Neural progenitor cell (in vitro differentiated cells): Measurements from ENCODE around the gene PDCD11. TPM values are rescaled to one million over a fixed set of nuclear protein-coding genes. Genes with fewer than 3 reads are reported as not detected.

ENCODE experiments used
- DNase-seq: peaks from one replicate; pipeline ENCODE4 v3.0.0-alpha.2; 2016; ENCODE audit warnings: low spot score
- H2AFZ ChIP-seq: fragments of 200-600 bp; sonication (generic); replicated peaks from 2 replicates; pipeline ENCODE4 v1.6.1; 2016; ENCODE audit warnings: antibody characterized with exemption
- H3F3A ChIP-seq: fragments of 200-600 bp; sonication (generic); 2 replicates; pipeline ENCODE4 v1.6.1; 2016; ENCODE audit warnings: antibody characterized with exemption, low read depth
- H3K27ac ChIP-seq: fragments of 200-600 bp; sonication (generic); 2 replicates; pipeline ENCODE4 v1.5.1; 2016; ENCODE audit warnings: mild to moderate bottlenecking
- H3K27me3 ChIP-seq: fragments of 200-600 bp; sonication (generic); 2 replicates; pipeline ENCODE4 v1.6.1; 2016; ENCODE audit warnings: mild to moderate bottlenecking, moderate library complexity
- H3K36me3 ChIP-seq: fragments of 200-600 bp; sonication (generic); 2 replicates; pipeline ENCODE4 v1.5.1; 2016
- H3K4me1 ChIP-seq: fragments of 200-600 bp; sonication (generic); 2 replicates; pipeline ENCODE4 v1.6.1; 2016; ENCODE audit warnings: mixed run types
- H3K4me2 ChIP-seq: fragments of 200-600 bp; sonication (generic); 2 replicates; pipeline ENCODE4 v1.6.1; 2016
- H3K4me3 ChIP-seq: fragments of 200-600 bp; sonication (generic); 2 replicates; pipeline ENCODE4 v1.5.1; 2016
- H3K79me2 ChIP-seq: fragments of 200-600 bp; sonication (generic); 2 replicates; pipeline ENCODE4 v1.6.1; 2016; ENCODE audit warnings: low read depth
- H3K9ac ChIP-seq: fragments of 200-600 bp; sonication (generic); 2 replicates; pipeline ENCODE4 v1.6.1; 2016
- H3K9me3 ChIP-seq: fragments of 200-600 bp; sonication (generic); 2 replicates; pipeline ENCODE4 v1.5.1; 2016; ENCODE audit warnings: low read depth
- H4K20me1 ChIP-seq: fragments of 200-600 bp; sonication (generic); 2 replicates; pipeline ENCODE4 v1.6.1; 2016; ENCODE audit warnings: low read depth
- H3K27ac Mint-ChIP-seq: 3 replicates; pipeline ENCODE4 v1.8.0; 2021; ENCODE audit warnings: mixed read lengths
- H3K27me3 Mint-ChIP-seq: 2 replicates; pipeline ENCODE4 v1.8.0; 2022; ENCODE audit warnings: low read depth, mild to moderate bottlenecking, inconsistent platforms, moderate library complexity, mixed read lengths; ENCODE audit not compliant: insufficient read depth
- H3K36me3 Mint-ChIP-seq: 3 replicates; pipeline ENCODE4 v1.8.0; 2021; ENCODE audit warnings: mixed read lengths
- H3K4me1 Mint-ChIP-seq: 3 replicates; pipeline ENCODE4 v1.8.0; 2021; ENCODE audit warnings: mixed read lengths
- H3K4me3 Mint-ChIP-seq: 3 replicates; pipeline ENCODE4 v1.8.0; 2021; ENCODE audit warnings: mild to moderate bottlenecking, moderate library complexity, mixed read lengths
- H3K9me3 Mint-ChIP-seq: 3 replicates; pipeline ENCODE4 v1.8.0; 2020; ENCODE audit warnings: mixed read lengths
- EZH2 ChIP-seq: fragments of 200-600 bp; sonication (generic); IDR thresholded peaks from 2 replicates; pipeline ENCODE4 v1.6.1; 2017; ENCODE audit warnings: antibody characterized with exemption, mild to moderate bottlenecking, moderate library complexity
- EZH2phosphoT487 ChIP-seq: fragments of 200-600 bp; sonication (generic); IDR thresholded peaks from 2 replicates; pipeline ENCODE4 v1.6.1; 2017; ENCODE audit warnings: antibody characterized with exemption
- total RNA-seq: library from RNA; depleted of rRNA; stranded (reverse); fragments of >200 nt; gene quantifications from 2 replicates; pipeline ENCODE4 v1.2.3, GENCODE V29; 2015; ENCODE audit warnings: low replicate concordance
- TF ChIP-seq, protein P1 (sequence below): fragments of 200-600 bp; sonication (generic); IDR thresholded peaks from 2 replicates; pipeline ENCODE4 v1.5.1; 2017; ENCODE audit warnings: antibody characterized with exemption, mild to moderate bottlenecking

PDCD11 gene
- total RNA-seq, 1 donor from 2014 or later, result 42.8 TPM

DNA sequence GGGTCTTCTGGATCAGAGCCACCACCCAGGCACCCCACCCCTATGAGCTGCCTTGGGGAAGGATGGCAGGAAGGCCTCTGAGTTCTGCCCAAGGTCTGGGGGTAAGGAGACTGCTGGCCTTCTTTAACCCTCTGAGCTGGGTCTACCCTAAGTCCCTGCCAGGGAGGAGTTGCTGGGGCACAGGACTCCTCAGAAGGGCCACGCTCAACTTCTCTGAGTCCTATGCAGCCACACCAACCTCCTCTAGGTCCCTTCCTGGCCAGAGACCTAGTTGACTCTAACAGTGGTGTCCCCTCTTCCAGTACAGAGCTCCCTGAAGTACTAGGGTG lies 94.5 kb downstream of the PDCD11 start:
- Histone ChIP-seq H3K4me3 (no peak overlapping the region), H3K27ac (no peak overlapping the region), H3K79me2 (no peaks in the 10 kb centered on the region), H3K9me3 (no peaks in the 10 kb centered on the region), H3K4me1 (peaks cover 6% of the 10 kb centered on the region), H3K36me3 (no peaks in the 10 kb centered on the region), H4K20me1 (no peaks in the 10 kb centered on the region), H2AFZ (no peak overlapping the region), H3K9ac (no peak overlapping the region), H3F3A (peaks cover 15% of the 10 kb centered on the region), H3K27me3 (peaks cover 46% of the 10 kb centered on the region), H3K4me2 (no peak overlapping the region)
- Mint-ChIP-seq H3K36me3 (no peaks in the 10 kb centered on the region), H3K4me3 (no peak overlapping the region), H3K27me3 (peaks cover 21% of the 10 kb centered on the region), H3K9me3 (no peaks in the 10 kb centered on the region), H3K27ac (no peak overlapping the region), H3K4me1 (peaks cover 23% of the 10 kb centered on the region)
- TF ChIP-seq, protein P1, sequence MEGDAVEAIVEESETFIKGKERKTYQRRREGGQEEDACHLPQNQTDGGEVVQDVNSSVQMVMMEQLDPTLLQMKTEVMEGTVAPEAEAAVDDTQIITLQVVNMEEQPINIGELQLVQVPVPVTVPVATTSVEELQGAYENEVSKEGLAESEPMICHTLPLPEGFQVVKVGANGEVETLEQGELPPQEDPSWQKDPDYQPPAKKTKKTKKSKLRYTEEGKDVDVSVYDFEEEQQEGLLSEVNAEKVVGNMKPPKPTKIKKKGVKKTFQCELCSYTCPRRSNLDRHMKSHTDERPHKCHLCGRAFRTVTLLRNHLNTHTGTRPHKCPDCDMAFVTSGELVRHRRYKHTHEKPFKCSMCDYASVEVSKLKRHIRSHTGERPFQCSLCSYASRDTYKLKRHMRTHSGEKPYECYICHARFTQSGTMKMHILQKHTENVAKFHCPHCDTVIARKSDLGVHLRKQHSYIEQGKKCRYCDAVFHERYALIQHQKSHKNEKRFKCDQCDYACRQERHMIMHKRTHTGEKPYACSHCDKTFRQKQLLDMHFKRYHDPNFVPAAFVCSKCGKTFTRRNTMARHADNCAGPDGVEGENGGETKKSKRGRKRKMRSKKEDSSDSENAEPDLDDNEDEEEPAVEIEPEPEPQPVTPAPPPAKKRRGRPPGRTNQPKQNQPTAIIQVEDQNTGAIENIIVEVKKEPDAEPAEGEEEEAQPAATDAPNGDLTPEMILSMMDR, result no peak
- TF ChIP-seq EZH2 (no peak), EZH2phosphoT487 (no peak)
- DNase-seq, result no peak

DNA sequence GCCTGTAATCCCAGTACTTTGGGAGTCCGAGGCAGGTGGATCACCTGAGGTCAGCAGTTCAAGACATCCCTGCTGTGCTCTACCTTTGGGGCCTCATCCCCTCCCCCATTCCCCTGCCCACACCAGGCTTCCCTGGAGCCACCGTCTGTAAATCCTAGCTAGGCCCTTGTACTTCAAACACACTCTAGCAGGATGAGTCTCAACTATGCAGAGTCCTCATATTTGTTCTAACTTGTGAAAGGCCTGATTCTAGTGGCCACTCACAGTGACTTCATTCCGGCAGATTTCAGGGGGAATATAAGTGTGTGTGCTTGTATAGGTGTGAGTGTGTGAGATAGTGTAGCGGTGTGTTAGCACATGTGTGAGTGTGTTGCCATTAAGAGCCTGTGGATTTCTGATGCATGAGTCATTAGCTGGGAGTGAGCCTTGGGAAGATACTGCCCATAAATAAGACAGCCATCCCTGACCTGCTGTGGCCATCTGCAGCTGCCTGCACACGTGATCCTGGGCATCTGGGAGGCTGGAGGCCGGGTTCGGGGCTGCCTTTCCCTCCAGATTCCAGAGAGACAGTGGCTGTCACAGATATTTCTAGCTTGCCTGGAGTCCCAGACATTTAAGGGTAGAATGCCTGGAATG lies 95.4 kb downstream of the PDCD11 start:
- TF ChIP-seq EZH2, result no peak
- TF ChIP-seq, protein P1, result no peak
- H3F3A ChIP-seq, result peaks cover 15% of the 10 kb centered on the region
- Mint-ChIP-seq H3K9me3 (no peaks in the 10 kb centered on the region), H3K27me3 (peaks cover 24% of the 10 kb centered on the region), H3K27ac (peak overlapping the region; percentile 16), H3K4me1 (peaks cover 23% of the 10 kb centered on the region), H3K4me3 (peak overlapping the region; percentile 86), H3K36me3 (no peaks in the 10 kb centered on the region)
- no peak overlapping the region for H3K9ac ChIP-seq
- no peak overlapping the region for H3K27ac ChIP-seq
- no peak overlapping the region for H3K4me3 ChIP-seq
- H3K4me1 ChIP-seq, result peaks cover 6% of the 10 kb centered on the region
- DNase-seq, result peak; percentile 23
- H3K27me3 ChIP-seq, result peaks cover 55% of the 10 kb centered on the region
- H3K4me2 ChIP-seq, result no peak overlapping the region
- H3K79me2 ChIP-seq, result no peaks in the 10 kb centered on the region
- no peaks in the 10 kb centered on the region for H3K9me3 ChIP-seq
- no peak overlapping the region for H2AFZ ChIP-seq
- H3K36me3 ChIP-seq, result no peaks in the 10 kb centered on the region
- no peaks in the 10 kb centered on the region for H4K20me1 ChIP-seq

DNA sequence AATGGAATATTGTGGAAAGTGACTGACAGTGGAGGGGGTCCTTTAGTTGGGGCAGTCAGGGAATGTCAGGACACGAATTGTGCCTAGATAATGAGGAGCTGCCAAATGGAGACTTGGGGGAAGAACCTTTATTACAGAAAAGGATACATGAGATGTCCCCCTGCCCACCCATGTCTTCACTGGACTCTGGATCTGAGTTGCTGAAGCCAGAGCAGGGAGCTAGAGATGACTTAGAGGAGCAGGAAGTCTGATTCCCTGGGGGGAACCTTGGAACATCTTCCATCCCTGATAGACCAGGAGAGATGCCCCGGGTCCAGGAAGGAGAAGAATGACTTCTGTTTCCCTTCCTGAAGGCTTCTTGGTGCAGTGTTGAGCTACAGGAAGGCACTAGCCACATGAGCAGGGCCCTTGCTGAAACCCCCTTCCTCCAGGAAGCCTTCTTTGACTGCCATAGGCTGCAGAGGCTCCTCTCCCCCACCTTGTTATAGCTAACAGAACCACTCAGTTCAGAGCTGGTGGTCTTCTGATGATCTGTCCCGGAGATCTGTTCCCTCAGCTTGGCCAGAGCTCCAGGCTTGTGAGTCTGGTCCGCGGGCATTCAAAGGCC lies 96.3 kb downstream of the PDCD11 start:
- no peak overlapping the region for H2AFZ ChIP-seq
- TF ChIP-seq, protein P1, result no peak
- TF ChIP-seq EZH2phosphoT487 (no peak), EZH2 (no peak)
- Mint-ChIP-seq H3K9me3 (no peaks in the 10 kb centered on the region), H3K27ac (no peak overlapping the region), H3K27me3 (peaks cover 27% of the 10 kb centered on the region), H3K36me3 (no peaks in the 10 kb centered on the region), H3K4me3 (peak overlapping the region; percentile 86), H3K4me1 (peaks cover 23% of the 10 kb centered on the region)
- H3K9me3 ChIP-seq, result no peaks in the 10 kb centered on the region
- H3K4me3 ChIP-seq, result peak overlapping the region; percentile 94
- H3K79me2 ChIP-seq, result no peaks in the 10 kb centered on the region
- H3K27me3 ChIP-seq, result peaks cover 64% of the 10 kb centered on the region
- peaks cover 15% of the 10 kb centered on the region for H3F3A ChIP-seq
- no peak for DNase-seq
- no peak overlapping the region for H3K27ac ChIP-seq
- H3K36me3 ChIP-seq, result no peaks in the 10 kb centered on the region
- H3K9ac ChIP-seq, result no peak overlapping the region
- no peaks in the 10 kb centered on the region for H4K20me1 ChIP-seq
- H3K4me2 ChIP-seq, result peak overlapping the region; percentile 100
- H3K4me1 ChIP-seq, result peaks cover 6% of the 10 kb centered on the region
